ENCODE measurements around the gene SLC12A3. TPM values are rescaled to one million over a fixed set of nuclear protein-coding genes. Genes with fewer than 3 reads are reported as not detected.

The SLC12A3 gene
- total and polyA plus RNA-seq, 4 donors, result not detected

DNA sequence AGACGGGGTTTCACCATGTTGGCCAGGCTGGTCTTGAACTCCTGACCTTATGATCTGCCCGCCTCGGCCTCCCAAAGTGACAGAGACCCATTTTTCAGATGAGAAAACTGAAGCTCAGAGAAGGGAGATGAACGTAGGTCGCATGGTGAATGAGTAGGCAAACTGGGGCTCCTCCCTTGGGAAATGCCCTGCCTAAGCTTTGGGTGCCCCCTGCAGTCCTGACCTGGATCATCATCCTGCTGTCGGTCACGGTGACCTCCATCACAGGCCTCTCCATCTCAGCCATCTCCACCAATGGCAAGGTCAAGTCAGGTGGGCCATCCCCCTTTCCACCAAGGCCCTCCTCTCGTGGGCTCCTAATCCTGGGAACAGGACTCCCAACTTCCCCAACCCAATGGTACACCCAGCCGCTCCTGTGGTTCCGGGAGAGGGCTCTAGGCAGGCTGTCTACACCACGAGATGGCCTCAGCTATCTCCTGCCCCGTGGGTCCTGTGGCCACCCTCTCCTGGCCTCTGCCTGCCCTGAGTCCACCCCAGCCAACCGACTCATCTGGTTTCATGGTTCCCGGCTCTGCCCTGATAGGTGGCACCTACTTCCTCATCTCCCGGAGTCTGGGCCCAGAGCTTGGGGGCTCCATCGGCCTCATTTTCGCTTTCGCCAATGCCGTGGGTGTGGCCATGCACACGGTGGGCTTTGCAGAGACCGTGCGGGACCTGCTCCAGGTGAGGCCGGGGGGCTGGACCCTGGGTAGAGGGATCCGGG lies 4.7 kb downstream of the SLC12A3 start:
- H3K4me3 ChIP-seq (ENCODE audit: low read length in 2 of 2), result no peak overlapping the region
- H3K4me1 ChIP-seq (ENCODE audit: control insufficient read depth in 1 of 2, insufficient read depth in 2 of 2, low read length in 2 of 2), result no peaks in the 10 kb centered on the region
- H3K27ac ChIP-seq (ENCODE audit: low read depth in 1 of 2, low read length in 2 of 2), result no peak overlapping the region
- DNase-seq (no peak), ATAC-seq (ENCODE audit: low FRiP score) (no peak)
- H3K36me3 ChIP-seq (ENCODE audit: control insufficient read depth in 1 of 2, insufficient read depth in 2 of 2, low read length in 1 of 2), result no peaks in the 10 kb centered on the region
- no peaks in the 10 kb centered on the region for H3K27me3 ChIP-seq (ENCODE audit: control insufficient read depth in 1 of 2, insufficient read depth in 2 of 2, low read length in 1 of 2)
- intact Hi-C loops (cut with DNase I), result loop anchor here (5.0 kb wide), 3 partner anchors 83 to 298 kb away; no protein-coding TSS in a partner anchor
- WGBS, 2 donors, result 91 to 92% methylated on average over 24 of the region's 24 CpGs
- H3K9me3 ChIP-seq (ENCODE audit: control insufficient read depth, low read length), result no peaks in the 10 kb centered on the region

- DNase-seq, result no peak
- Histone ChIP-seq H3K36me3 (ENCODE audit: control insufficient read depth in 1 of 2, insufficient read depth in 2 of 2, low read length in 1 of 2) (no peaks in the 10 kb centered on the region), H3K4me1 (ENCODE audit: control insufficient read depth in 1 of 2, insufficient read depth in 2 of 2, low read length in 2 of 2) (no peaks in the 10 kb centered on the region), H3K9me3 (ENCODE audit: control insufficient read depth, low read length) (no peaks in the 10 kb centered on the region), H3K27ac (ENCODE audit: low read depth in 1 of 2, low read length in 2 of 2) (no peak overlapping the region), H3K27me3 (ENCODE audit: control insufficient read depth in 1 of 2, insufficient read depth in 2 of 2, low read length in 1 of 2) (no peaks in the 10 kb centered on the region), H3K4me3 (ENCODE audit: low read length in 2 of 2) (no peak overlapping the region)
- ATAC-seq (ENCODE audit: low FRiP score), result no peak
- WGBS, 2 donors, result 95 to 97% methylated on average over 14 of the region's 14 CpGs
- intact Hi-C loops (cut with DNase I), result no loop called here
Observed at GRCh38 chr16:56870276-56870888, 5.4 kb downstream of the SLC12A3 start.

DNA sequence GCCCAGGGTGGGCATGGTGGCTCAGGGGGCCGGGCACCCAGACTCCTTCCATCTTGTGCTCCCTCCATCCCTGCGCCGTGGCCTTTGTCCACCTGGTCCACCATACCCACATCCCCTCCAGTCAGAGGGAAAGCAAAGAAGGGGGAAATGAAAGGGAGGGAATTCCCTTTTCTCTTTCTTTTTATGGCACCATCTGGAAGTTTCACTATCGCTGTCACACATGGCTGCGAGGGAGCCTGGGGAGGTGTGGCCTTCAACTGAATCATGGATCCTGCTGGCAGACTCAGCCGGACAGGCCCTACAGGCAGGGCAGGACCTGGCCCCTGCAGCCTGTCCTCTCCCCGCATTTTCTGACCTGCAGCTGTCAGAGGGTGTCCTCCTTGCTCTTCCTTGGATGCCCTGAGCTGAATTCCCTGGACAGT lies 6.2 kb downstream of the SLC12A3 start:
- WGBS, 2 donors, result 77 to 80% methylated on average over 7 of the region's 7 CpGs
- Histone ChIP-seq H3K9me3 (ENCODE audit: control insufficient read depth, low read length) (no peaks in the 10 kb centered on the region), H3K4me1 (ENCODE audit: control insufficient read depth in 1 of 2, insufficient read depth in 2 of 2, low read length in 2 of 2) (no peaks in the 10 kb centered on the region), H3K36me3 (ENCODE audit: control insufficient read depth in 1 of 2, insufficient read depth in 2 of 2, low read length in 1 of 2) (no peaks in the 10 kb centered on the region), H3K27ac (ENCODE audit: low read depth in 1 of 2, low read length in 2 of 2) (no peak overlapping the region), H3K4me3 (ENCODE audit: low read length in 2 of 2) (no peak overlapping the region), H3K27me3 (ENCODE audit: control insufficient read depth in 1 of 2, insufficient read depth in 2 of 2, low read length in 1 of 2) (no peaks in the 10 kb centered on the region)
- DNase-seq (peak in 1 of 2 donors; percentile 65), ATAC-seq (ENCODE audit: low FRiP score) (no peak)
- intact Hi-C loops (cut with DNase I), result no loop called here

GRCh38 chr16:56872863-56873391 lies 7.9 kb downstream of the SLC12A3 start:
- Histone ChIP-seq H3K27ac (ENCODE audit: low read depth in 1 of 2, low read length in 2 of 2) (no peak overlapping the region), H3K27me3 (ENCODE audit: control insufficient read depth in 1 of 2, insufficient read depth in 2 of 2, low read length in 1 of 2) (no peaks in the 10 kb centered on the region), H3K9me3 (ENCODE audit: control insufficient read depth, low read length) (no peaks in the 10 kb centered on the region), H3K36me3 (ENCODE audit: control insufficient read depth in 1 of 2, insufficient read depth in 2 of 2, low read length in 1 of 2) (no peaks in the 10 kb centered on the region), H3K4me1 (ENCODE audit: control insufficient read depth in 1 of 2, insufficient read depth in 2 of 2, low read length in 2 of 2) (no peaks in the 10 kb centered on the region), H3K4me3 (ENCODE audit: low read length in 2 of 2) (no peak overlapping the region)
- peak in 1 of 2 donors; percentile 60 for DNase-seq
- intact Hi-C loops (cut with DNase I), result no loop called here
- ATAC-seq (ENCODE audit: low FRiP score), result no peak
- WGBS, 2 donors, result 92 to 93% methylated on average over 10 of the region's 10 CpGs

GRCh38 chr16:56874800-56875199 lies 9.8 kb downstream of the SLC12A3 start:
- intact Hi-C loops (cut with DNase I), result no loop called here
- 75 to 77% methylated on average over 11 of the region's 11 CpGs for WGBS, 2 donors
- no peak for ATAC-seq (ENCODE audit: low FRiP score)
- H3K9me3 ChIP-seq (ENCODE audit: control insufficient read depth, low read length), result no peaks in the 10 kb centered on the region
- H3K4me1 ChIP-seq (ENCODE audit: control insufficient read depth in 1 of 2, insufficient read depth in 2 of 2, low read length in 2 of 2), result no peaks in the 10 kb centered on the region
- no peak overlapping the region for H3K27ac ChIP-seq (ENCODE audit: low read depth in 1 of 2, low read length in 2 of 2)
- DNase-seq, result no peak
- H3K36me3 ChIP-seq (ENCODE audit: control insufficient read depth in 1 of 2, insufficient read depth in 2 of 2, low read length in 1 of 2), result no peaks in the 10 kb centered on the region
- no peak overlapping the region for H3K4me3 ChIP-seq (ENCODE audit: low read length in 2 of 2)
- no peaks in the 10 kb centered on the region for H3K27me3 ChIP-seq (ENCODE audit: control insufficient read depth in 1 of 2, insufficient read depth in 2 of 2, low read length in 1 of 2)

DNA sequence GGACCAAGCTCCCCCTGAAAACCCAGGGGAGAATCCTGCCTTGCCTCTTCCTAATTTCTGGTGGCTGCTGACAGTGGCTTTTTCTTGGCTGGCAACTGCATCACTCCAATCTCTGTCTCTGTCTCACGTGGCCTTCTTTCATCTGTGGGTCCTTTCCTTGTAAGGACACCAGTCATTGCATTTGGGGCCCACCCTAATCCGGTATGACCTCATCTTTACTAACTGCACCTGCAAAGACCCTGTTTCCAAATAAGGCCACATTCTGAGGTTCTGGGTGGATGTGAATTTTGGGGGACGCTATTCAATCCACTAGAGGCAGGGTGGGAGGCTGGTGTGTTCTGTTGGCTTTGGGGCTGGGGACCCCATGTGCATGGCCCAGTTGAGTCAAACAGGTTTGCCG lies 11.0 kb downstream of the SLC12A3 start:
- Histone ChIP-seq H3K27ac (ENCODE audit: low read depth in 1 of 2, low read length in 2 of 2) (no peak overlapping the region), H3K4me1 (ENCODE audit: control insufficient read depth in 1 of 2, insufficient read depth in 2 of 2, low read length in 2 of 2) (no peaks in the 10 kb centered on the region), H3K4me3 (ENCODE audit: low read length in 2 of 2) (no peak overlapping the region), H3K9me3 (ENCODE audit: control insufficient read depth, low read length) (no peaks in the 10 kb centered on the region), H3K36me3 (ENCODE audit: control insufficient read depth in 1 of 2, insufficient read depth in 2 of 2, low read length in 1 of 2) (no peaks in the 10 kb centered on the region), H3K27me3 (ENCODE audit: control insufficient read depth in 1 of 2, insufficient read depth in 2 of 2, low read length in 1 of 2) (no peaks in the 10 kb centered on the region)
- WGBS, 2 donors, result 86 to 87% methylated on average over 4 of the region's 4 CpGs
- DNase-seq, result no peak
- intact Hi-C loops (cut with DNase I), result no loop called here
- no peak for ATAC-seq (ENCODE audit: low FRiP score)

DNA sequence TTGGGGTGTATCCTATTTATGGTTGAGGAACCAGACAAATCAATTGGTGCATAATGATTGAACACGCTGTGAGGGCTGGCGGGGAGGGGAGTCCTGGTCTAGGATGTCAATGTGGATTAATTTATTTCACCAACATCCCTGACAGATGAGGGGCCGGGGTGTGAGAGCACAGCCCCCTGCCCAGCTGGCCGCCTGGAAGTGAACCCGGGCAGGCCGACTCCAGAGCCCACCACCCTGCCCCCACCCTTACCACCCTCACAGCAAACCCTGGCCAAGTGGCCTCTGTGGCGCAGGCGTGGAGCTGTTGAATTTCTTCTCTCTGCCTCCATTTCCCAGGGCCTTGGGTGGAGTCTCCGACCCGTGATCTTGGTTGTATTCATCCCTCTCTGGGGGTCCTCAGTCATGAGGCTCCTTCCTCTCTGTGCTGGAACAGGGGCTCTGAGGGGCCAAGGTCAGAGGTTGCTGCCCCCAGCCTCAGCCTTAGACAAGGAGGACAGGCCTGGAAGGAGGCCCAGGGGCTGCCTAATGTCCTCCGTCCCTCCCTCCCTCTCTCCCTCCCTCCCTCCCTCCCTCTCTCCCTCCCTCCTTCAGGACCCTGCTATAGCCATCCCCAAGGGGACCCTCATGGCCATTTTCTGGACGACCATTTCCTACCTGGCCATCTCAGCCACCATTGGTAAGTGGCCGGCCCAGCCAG lies 12.6 kb downstream of the SLC12A3 start:
- no peaks in the 10 kb centered on the region for H3K36me3 ChIP-seq (ENCODE audit: control insufficient read depth in 1 of 2, insufficient read depth in 2 of 2, low read length in 1 of 2)
- intact Hi-C loops (cut with DNase I), result no loop called here
- H3K4me3 ChIP-seq (ENCODE audit: low read length in 2 of 2), result no peak overlapping the region
- no peak overlapping the region for H3K27ac ChIP-seq (ENCODE audit: low read depth in 1 of 2, low read length in 2 of 2)
- DNase-seq (no peak), ATAC-seq (ENCODE audit: low FRiP score) (no peak)
- no peaks in the 10 kb centered on the region for H3K9me3 ChIP-seq (ENCODE audit: control insufficient read depth, low read length)
- 89% methylated on average over 13 of the region's 13 CpGs for WGBS, 2 donors
- no peaks in the 10 kb centered on the region for H3K27me3 ChIP-seq (ENCODE audit: control insufficient read depth in 1 of 2, insufficient read depth in 2 of 2, low read length in 1 of 2)
- no peaks in the 10 kb centered on the region for H3K4me1 ChIP-seq (ENCODE audit: control insufficient read depth in 1 of 2, insufficient read depth in 2 of 2, low read length in 2 of 2)

DNA sequence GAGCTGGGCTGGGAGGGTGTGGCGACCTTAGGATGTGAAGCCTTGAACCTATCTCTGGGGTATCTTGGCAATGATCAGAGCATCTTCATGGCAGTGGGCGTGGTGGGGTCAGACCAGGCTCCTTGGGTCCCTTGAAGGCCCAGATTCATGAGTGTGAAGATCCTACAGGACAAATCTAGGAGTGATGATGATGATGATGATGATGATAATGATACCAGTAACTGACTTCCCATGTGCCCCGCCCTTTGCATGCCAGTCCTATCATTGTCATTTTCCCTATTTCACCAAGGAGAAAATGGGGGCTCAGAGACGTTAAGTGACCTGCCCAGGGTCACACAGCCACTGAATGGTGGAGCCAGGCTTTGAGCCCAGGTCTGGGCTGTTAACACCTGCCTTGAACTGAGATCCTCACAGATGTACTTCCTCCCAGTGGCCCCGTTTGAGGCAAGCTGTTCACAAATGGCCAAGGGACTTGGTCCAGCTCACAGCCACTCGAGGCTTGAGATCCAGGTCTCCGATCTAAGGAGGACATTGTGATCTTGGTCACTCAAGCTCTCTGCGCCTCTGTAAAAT lies 13.4 kb downstream of the SLC12A3 start:
- H3K36me3 ChIP-seq (ENCODE audit: control insufficient read depth in 1 of 2, insufficient read depth in 2 of 2, low read length in 1 of 2), result no peaks in the 10 kb centered on the region
- WGBS, 2 donors, result 91% methylated on average over 8 of the region's 8 CpGs
- H3K27ac ChIP-seq (ENCODE audit: low read depth in 1 of 2, low read length in 2 of 2), result no peak overlapping the region
- no peaks in the 10 kb centered on the region for H3K9me3 ChIP-seq (ENCODE audit: control insufficient read depth, low read length)
- no peak for DNase-seq
- ATAC-seq (ENCODE audit: low FRiP score), result no peak
- no peak overlapping the region for H3K4me3 ChIP-seq (ENCODE audit: low read length in 2 of 2)
- no peaks in the 10 kb centered on the region for H3K27me3 ChIP-seq (ENCODE audit: control insufficient read depth in 1 of 2, insufficient read depth in 2 of 2, low read length in 1 of 2)
- no peaks in the 10 kb centered on the region for H3K4me1 ChIP-seq (ENCODE audit: control insufficient read depth in 1 of 2, insufficient read depth in 2 of 2, low read length in 2 of 2)
- intact Hi-C loops (cut with DNase I), result no loop called here

Data from aorta (tissue), 5 donors.